ENCODE data around the gene ERAP2. TPM values are rescaled to one million over a fixed set of nuclear protein-coding genes. Genes with fewer than 3 reads are reported as not detected.

The ERAP2 gene
- total RNA-seq, 1 donor from 2014 or later = 16.5 TPM

- no peak for DNase-seq (ENCODE audit: extremely low spot score in 2 of 2)
- H3K4me1 ChIP-seq = no peaks in the 10 kb centered on the region
- intact Hi-C loops (cut with DNase I) = loop anchor here (10.0 kb wide), 1 partner anchor 286 kb away; no protein-coding TSS in a partner anchor
- H3K36me3 ChIP-seq = no peaks in the 10 kb centered on the region
- TF ChIP-seq POLR2AphosphoS5 (IDR thresholded peaks at IDR 0.05; ENCODE audit: insufficient read depth in 1 of 2, low read depth in 1 of 2) (no peak), POLR2A (IDR thresholded peaks at IDR 0.05) (no peak), CTCF (IDR thresholded peaks at IDR 0.05) (peak in 2 of 3 experiments; percentile 50 to 71)
- no peaks in the 10 kb centered on the region for H3K27me3 ChIP-seq
- no peak overlapping the region for H3K27ac ChIP-seq
- H3K4me3 ChIP-seq = no peak overlapping the region
- H3K9me3 ChIP-seq = no peaks in the 10 kb centered on the region
Observed at GRCh38 chr5:96868603-96869371, 7.5 kb upstream of the ERAP2 start.

- intact Hi-C loops (cut with DNase I) = loop anchor here (10.0 kb wide), 1 partner anchor 285 kb away; no protein-coding TSS in a partner anchor
- TF ChIP-seq CTCF (IDR thresholded peaks at IDR 0.05) = no peak
- TF ChIP-seq POLR2A (IDR thresholded peaks at IDR 0.05) = no peak
- no peak overlapping the region for H3K4me3 ChIP-seq
Observed at GRCh38 chr5:96869372-96869641, 7.0 kb upstream of the ERAP2 start.

GRCh38 chr5:96870094-96871026, 5.9 kb upstream of the ERAP2 start:
- Histone ChIP-seq H3K27ac (no peak overlapping the region), H3K9me3 (no peaks in the 10 kb centered on the region), H3K4me1 (no peaks in the 10 kb centered on the region), H3K27me3 (no peaks in the 10 kb centered on the region), H3K4me3 (no peak overlapping the region), H3K36me3 (no peaks in the 10 kb centered on the region)
- TF ChIP-seq POLR2AphosphoS5 (IDR thresholded peaks at IDR 0.05; ENCODE audit: insufficient read depth in 1 of 2, low read depth in 1 of 2) (no peak), POLR2A (IDR thresholded peaks at IDR 0.05) (no peak), CTCF (IDR thresholded peaks at IDR 0.05) (no peak)
- no peak for DNase-seq (ENCODE audit: extremely low spot score in 2 of 2)
- intact Hi-C loops (cut with DNase I) = no loop called here

More at GRCh38 chr5:96869372-96869641, 7.0 kb upstream of the ERAP2 start:
- DNase-seq (ENCODE audit: extremely low spot score in 2 of 2) = no peak
- H3K27ac ChIP-seq = no peak overlapping the region
- H3K36me3 ChIP-seq = no peaks in the 10 kb centered on the region
- no peaks in the 10 kb centered on the region for H3K27me3 ChIP-seq
- no peaks in the 10 kb centered on the region for H3K4me1 ChIP-seq
- H3K9me3 ChIP-seq = no peaks in the 10 kb centered on the region

- no peak for DNase-seq (ENCODE audit: extremely low spot score in 2 of 2)
Observed at GRCh38 chr5:96871027-96871399, 5.3 kb upstream of the ERAP2 start.

More at GRCh38 chr5:96871027-96871399, 5.3 kb upstream of the ERAP2 start:
- no peaks in the 10 kb centered on the region for H3K9me3 ChIP-seq
- no peaks in the 10 kb centered on the region for H3K36me3 ChIP-seq
- TF ChIP-seq CTCF (IDR thresholded peaks at IDR 0.05) (no peak), POLR2A (IDR thresholded peaks at IDR 0.05) (no peak), POLR2AphosphoS5 (IDR thresholded peaks at IDR 0.05; ENCODE audit: insufficient read depth in 1 of 2, low read depth in 1 of 2) (no peak)
- intact Hi-C loops (cut with DNase I) = no loop called here
- no peak overlapping the region for H3K27ac ChIP-seq
- no peaks in the 10 kb centered on the region for H3K4me1 ChIP-seq
- H3K4me3 ChIP-seq = no peak overlapping the region
- H3K27me3 ChIP-seq = no peaks in the 10 kb centered on the region
